Karpas-422 (cell line): ENCODE measurements around the gene LDAF1. TPM values are rescaled to one million over a fixed set of nuclear protein-coding genes. Genes with fewer than 3 reads are reported as not detected.
"Not testable (repeated sequence)": the region's sequence is repeated elsewhere in the genome, so short reads cannot be mapped to it uniquely, and the experiment has no call there.

Experiments used
- DNase-seq: peaks from one replicate; pipeline ENCODE4 v3.0.0-alpha.2; 2015
- H2AFZ ChIP-seq: fragments of 200-600 bp; sonication (generic); 2 replicates; pipeline ENCODE4 v1.6.1; 2014; ENCODE audit warnings: antibody characterized with exemption, low read length, mixed read lengths
- H3K27ac ChIP-seq: fragments of 200-600 bp; sonication (generic); 2 replicates; pipeline ENCODE4 v1.5.1; 2014; ENCODE audit warnings: mild to moderate bottlenecking, low read length, moderate library complexity
- H3K27me3 ChIP-seq: fragments of 200-600 bp; sonication (generic); 2 replicates; pipeline ENCODE4 v1.6.1; 2014; ENCODE audit warnings: low read length, mixed read lengths
- H3K36me3 ChIP-seq: fragments of 200-600 bp; sonication (generic); 2 replicates; pipeline ENCODE4 v1.6.1; 2014; ENCODE audit warnings: low read length, mixed read lengths; ENCODE audit not compliant: insufficient read depth
- H3K4me1 ChIP-seq: fragments of 200-600 bp; sonication (generic); 2 replicates; pipeline ENCODE4 v1.6.1; 2014; ENCODE audit warnings: mild to moderate bottlenecking, low read length, mixed read lengths
- H3K4me2 ChIP-seq: fragments of 200-600 bp; sonication (generic); 2 replicates; pipeline ENCODE4 v1.6.1; 2014; ENCODE audit warnings: low read length, low read depth, mild to moderate bottlenecking; ENCODE audit not compliant: poor library complexity, severe bottlenecking
- H3K4me3 ChIP-seq: fragments of 200-600 bp; sonication (generic); 2 replicates; pipeline ENCODE4 v1.5.1; 2014; ENCODE audit warnings: mild to moderate bottlenecking, antibody characterized with exemption, low read length, mixed read lengths
- H3K79me2 ChIP-seq: fragments of 200-600 bp; sonication (generic); 2 replicates; pipeline ENCODE4 v1.6.1; 2014; ENCODE audit warnings: mild to moderate bottlenecking, low read length, mixed read lengths
- H3K9ac ChIP-seq: fragments of 200-600 bp; sonication (generic); 2 replicates; pipeline ENCODE4 v1.6.0; 2014; ENCODE audit warnings: low read length
- H3K9me2 ChIP-seq: fragments of 200-600 bp; sonication (generic), shearing (Covaris generic); replicated peaks from 2 replicates; pipeline ENCODE4 v1.6.0; 2014; ENCODE audit warnings: mild to moderate bottlenecking, low read length, moderate library complexity; ENCODE audit not compliant: insufficient read depth
- H3K9me3 ChIP-seq: fragments of 300-700, 200-600 bp; sonication (generic); 2 replicates; pipeline ENCODE4 v1.6.1; 2014; ENCODE audit warnings: low read length, mixed read lengths
- H4K20me1 ChIP-seq: fragments of 200-600 bp; sonication (generic); 2 replicates; pipeline ENCODE4 v1.6.1; 2014; ENCODE audit warnings: mild to moderate bottlenecking, antibody characterized with exemption, low read length, low read depth; ENCODE audit not compliant: insufficient read depth
- total RNA-seq: library from RNA; depleted of rRNA; stranded (reverse); fragments of >200 nt; shearing (Covaris generic); gene quantifications from 2 replicates; pipeline ENCODE4 v1.2.3, GENCODE V29; 2014; ENCODE audit warnings: low replicate concordance

The LDAF1 gene
- total RNA-seq, 1 experiment from 2014 or later = 48.3 TPM

DNA sequence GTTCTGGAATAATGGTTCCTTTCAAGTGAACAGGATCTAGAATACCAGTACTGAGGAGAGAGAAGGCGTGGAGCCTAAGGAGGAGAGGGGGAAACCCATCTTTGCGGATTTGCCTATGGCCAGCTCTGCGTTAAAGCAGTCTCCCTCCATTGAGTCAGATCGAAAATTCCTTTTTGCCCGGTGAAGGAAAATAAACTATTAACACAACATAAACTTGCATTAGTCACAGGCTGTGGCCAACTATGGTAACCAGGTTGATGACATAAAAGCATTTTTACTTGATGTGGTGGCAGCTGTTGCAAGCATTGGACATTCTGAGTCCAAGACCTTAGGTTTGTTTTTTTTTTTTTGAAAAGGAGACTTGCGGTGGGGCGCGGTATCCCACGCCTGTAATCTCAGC, 8.9 kb downstream of the LDAF1 start:
- H3K36me3 ChIP-seq = peaks cover 35% of the 10 kb centered on the region
- H3K9me3 ChIP-seq = no peaks in the 10 kb centered on the region

DNA sequence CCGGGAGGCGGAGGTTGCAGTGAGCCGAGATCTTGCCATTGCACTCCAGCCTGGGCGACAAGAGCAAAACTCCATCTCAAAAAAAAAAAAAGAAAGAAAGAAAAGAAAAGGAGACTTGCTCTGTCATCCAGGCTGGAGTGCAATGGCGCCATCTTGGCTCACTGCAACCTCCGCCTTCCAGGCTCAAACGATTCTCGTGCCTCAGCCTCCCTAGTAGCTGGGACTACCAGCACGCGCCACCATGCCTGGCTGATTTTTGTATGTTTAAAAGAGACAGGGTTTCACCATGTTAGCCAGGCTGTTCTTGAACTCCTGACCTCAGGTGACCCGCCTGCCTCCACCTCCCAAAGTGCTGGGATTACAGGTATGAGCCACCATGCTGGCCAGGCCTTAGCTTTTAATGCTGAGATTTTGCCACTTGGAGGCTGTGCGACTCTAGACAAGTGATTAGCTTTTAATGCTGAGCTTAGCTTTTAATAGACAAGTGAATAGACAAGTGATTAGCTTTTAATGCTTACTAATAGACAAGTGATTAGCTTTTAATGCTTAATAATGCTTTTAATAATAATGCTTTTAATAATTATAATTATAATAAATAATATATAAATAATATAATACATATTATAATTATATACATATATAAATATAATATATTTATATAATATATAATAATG, 9.6 kb downstream of the LDAF1 start:
- Histone ChIP-seq H3K9ac (no peak overlapping the region), H4K20me1 (no peaks in the 10 kb centered on the region), H3K4me2 (no peak overlapping the region), H3K36me3 (peaks cover 34% of the 10 kb centered on the region), H3K27ac (no peak overlapping the region), H3K4me3 (no peak overlapping the region), H2AFZ (no peak overlapping the region), H3K9me2 (no peaks in the 10 kb centered on the region), H3K79me2 (0 out of 2 replicates have a peak, but pooled peaks cover 10% of the 10 kb centered on the region), H3K9me3 (no peaks in the 10 kb centered on the region), H3K27me3 (no peaks in the 10 kb centered on the region), H3K4me1 (no peaks in the 10 kb centered on the region)
- no peak for DNase-seq

More for the DNA sequence above, 8.9 kb downstream of the LDAF1 start:
- Histone ChIP-seq H3K4me3 (no peak overlapping the region), H3K4me1 (no peaks in the 10 kb centered on the region), H3K27me3 (no peaks in the 10 kb centered on the region), H4K20me1 (no peaks in the 10 kb centered on the region), H3K79me2 (0 out of 2 replicates have a peak, but pooled peaks cover 10% of the 10 kb centered on the region), H3K27ac (no peak overlapping the region), H2AFZ (no peak overlapping the region), H3K4me2 (no peak overlapping the region), H3K9me2 (no peaks in the 10 kb centered on the region), H3K9ac (no peak overlapping the region)
- no peak for DNase-seq

DNA sequence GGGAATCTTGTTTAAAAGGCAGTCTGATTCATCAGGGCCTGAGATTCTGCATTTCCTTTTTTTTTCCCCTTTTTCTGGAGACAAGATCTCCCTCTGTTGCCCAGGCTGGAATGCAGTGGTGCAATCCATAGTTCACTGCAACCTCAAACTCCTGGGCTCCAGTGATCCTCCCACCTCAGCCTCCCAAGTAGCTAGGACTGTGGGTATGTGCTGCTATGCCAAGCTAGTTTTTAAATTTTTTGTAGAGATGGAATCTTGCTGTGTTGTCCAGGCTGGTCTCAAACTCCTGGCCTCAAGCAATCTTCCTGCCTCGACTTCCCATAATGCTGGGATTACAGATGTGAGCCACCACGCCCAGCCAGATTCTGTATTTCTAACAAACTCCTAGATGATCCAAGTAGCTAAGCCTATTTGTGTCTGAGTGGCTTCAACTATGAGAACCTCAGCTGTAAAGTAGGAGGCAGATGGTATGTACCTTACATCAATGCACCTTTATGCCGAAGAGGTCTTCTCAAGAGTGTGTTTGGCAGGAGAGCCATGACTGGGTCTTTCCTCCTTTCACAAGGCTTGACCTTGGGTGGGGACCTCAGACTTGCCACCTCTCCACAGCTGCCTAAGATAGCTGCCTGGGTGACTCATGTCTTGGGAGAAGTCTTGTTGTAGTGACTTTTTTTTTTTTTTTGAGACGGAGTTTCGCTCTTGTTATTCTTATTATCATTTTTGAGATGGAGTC, 10.9 kb downstream of the LDAF1 start:
- no peaks in the 10 kb centered on the region for H3K4me1 ChIP-seq
- no peaks in the 10 kb centered on the region for H4K20me1 ChIP-seq
- H3K9ac ChIP-seq = no peak overlapping the region
- H2AFZ ChIP-seq = no peak overlapping the region
- H3K27me3 ChIP-seq = no peaks in the 10 kb centered on the region
- H3K9me3 ChIP-seq = no peaks in the 10 kb centered on the region
- H3K79me2 ChIP-seq = 0 out of 2 replicates have a peak, but pooled peaks cover 8% of the 10 kb centered on the region
- H3K36me3 ChIP-seq = peaks cover 36% of the 10 kb centered on the region
- no peaks in the 10 kb centered on the region for H3K9me2 ChIP-seq
- no peak overlapping the region for H3K4me3 ChIP-seq
- H3K27ac ChIP-seq = no peak overlapping the region
- no peak overlapping the region for H3K4me2 ChIP-seq
- DNase-seq = no peak

DNA sequence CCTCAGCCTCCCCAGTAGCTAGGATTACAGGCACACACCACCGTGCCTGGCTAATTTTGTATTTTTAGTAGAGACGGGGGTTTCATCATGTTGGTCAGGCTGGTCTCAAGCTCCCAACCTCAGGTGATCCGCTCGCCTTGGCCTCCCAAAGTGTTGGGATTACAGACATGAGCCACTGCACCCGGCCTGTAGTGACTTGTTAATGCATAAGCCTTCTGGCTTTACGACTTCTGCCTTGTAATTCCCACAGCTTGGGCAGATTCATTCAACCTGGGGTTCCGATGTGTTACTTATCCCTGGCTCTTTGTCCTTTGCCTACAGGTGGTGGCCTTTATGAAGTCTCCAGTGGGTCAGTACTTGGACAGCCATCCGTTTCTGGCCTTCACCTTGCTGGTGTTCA, 11.6 kb downstream of the LDAF1 start:
- H3K36me3 ChIP-seq = peaks cover 37% of the 10 kb centered on the region
- not testable (repeated sequence) for H3K9ac ChIP-seq, H3K4me1 ChIP-seq, H3K79me2 ChIP-seq, H3K27ac ChIP-seq, H3K4me3 ChIP-seq, H4K20me1 ChIP-seq, DNase-seq, H3K9me2 ChIP-seq, H3K4me2 ChIP-seq, H3K27me3 ChIP-seq, H2AFZ ChIP-seq, H3K9me3 ChIP-seq

DNA sequence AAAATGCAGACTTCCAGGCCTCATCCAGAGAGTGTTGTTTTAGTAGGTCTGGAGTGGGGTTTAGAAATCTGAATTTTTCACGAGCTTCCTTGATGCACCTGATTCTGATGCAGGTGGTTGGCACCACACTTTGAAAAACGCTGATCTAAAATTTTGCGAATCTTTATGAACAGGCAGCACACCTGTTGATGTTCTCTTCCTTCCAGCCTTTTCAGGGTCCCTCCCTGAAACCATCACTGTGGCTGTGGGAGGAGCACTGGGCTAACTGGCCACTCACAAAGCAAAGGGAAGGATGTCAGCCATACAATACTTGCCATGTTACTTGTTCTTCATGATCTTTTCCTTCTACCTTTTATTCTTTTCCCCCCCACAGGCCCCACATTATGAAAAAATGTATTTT, 14.2 kb downstream of the LDAF1 start:
- Histone ChIP-seq H3K4me2 (no peak overlapping the region), H3K9ac (no peak overlapping the region), H3K9me3 (no peaks in the 10 kb centered on the region), H2AFZ (no peak overlapping the region), H3K4me1 (no peaks in the 10 kb centered on the region), H3K79me2 (0 out of 2 replicates have a peak, but pooled peaks cover 6% of the 10 kb centered on the region), H3K4me3 (no peak overlapping the region), H3K27ac (no peak overlapping the region), H4K20me1 (no peaks in the 10 kb centered on the region), H3K27me3 (no peaks in the 10 kb centered on the region), H3K36me3 (peaks cover 51% of the 10 kb centered on the region), H3K9me2 (no peaks in the 10 kb centered on the region)
- no peak for DNase-seq

DNA sequence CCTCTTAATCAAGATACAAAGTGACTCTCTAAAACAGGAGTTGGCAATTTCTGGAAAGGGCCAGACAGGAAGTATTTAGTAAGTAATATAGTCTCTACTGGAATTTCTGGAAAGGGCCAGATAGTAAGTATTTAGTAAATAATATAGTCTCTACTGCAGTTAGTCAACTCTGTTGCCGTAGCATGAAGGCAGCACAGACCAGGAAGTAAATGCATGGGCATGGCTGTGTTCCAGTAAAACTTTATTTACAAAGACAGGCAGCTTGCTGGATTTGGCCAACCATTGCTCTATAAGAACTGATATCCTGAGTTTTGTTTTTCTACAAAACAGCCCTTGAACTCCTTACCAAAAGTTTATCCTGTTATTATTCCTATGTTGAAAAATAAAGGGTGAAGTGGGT, 16.9 kb downstream of the LDAF1 start:
- Histone ChIP-seq H3K9ac (no peak overlapping the region), H3K27ac (no peak overlapping the region), H4K20me1 (no peaks in the 10 kb centered on the region), H3K9me2 (no peaks in the 10 kb centered on the region), H3K27me3 (no peaks in the 10 kb centered on the region), H3K4me2 (no peak overlapping the region), H3K9me3 (no peaks in the 10 kb centered on the region), H2AFZ (no peak overlapping the region), H3K4me1 (no peaks in the 10 kb centered on the region), H3K79me2 (no peaks in the 10 kb centered on the region), H3K4me3 (no peak overlapping the region), H3K36me3 (peaks cover 72% of the 10 kb centered on the region)
- no peak for DNase-seq

DNA sequence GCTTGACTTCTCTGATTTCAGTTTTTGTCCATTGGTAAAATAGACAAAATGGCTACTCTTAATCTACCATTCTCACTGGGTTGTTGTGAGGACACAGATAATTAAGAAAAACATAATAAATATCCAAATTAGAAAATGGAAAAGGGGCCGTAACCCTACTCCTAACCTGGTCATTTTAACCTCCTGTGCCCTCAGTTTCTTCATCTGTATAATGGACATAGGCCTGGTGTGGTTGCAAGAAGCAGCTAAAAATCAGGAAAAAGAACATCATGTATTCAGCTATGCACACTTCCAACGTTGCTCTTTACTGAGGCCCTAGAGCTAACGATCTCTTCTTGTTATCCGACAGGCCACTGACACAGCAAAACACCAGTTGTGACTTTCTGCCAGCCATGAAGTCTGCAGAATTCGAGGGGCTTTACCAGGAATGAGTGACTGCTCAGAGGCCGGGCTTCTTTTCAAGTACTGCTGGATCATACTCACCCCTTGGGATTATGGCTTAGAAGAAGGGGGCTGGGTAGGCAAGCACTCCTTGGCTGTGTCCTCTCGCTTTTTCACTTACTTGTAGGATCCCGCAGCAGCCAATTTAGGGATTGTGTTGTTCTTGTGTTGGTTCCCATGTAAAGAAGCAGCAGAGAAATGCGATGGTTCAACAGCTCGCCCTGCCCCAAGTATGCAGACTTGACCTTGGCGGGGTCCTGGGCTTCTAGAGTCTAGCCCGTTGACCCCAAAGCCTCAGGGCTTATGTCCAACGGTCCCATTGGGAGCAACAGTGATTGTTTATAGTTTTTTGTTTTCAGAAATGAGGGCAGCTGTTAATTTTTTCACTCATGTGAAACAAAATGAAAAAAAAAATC, 20.9 kb downstream of the LDAF1 start:
- no peaks in the 10 kb centered on the region for H3K4me1 ChIP-seq
- H2AFZ ChIP-seq = no peak overlapping the region
- H3K9ac ChIP-seq = no peak overlapping the region
- H3K9me2 ChIP-seq = no peaks in the 10 kb centered on the region
- no peaks in the 10 kb centered on the region for H3K9me3 ChIP-seq
- no peak overlapping the region for H3K4me2 ChIP-seq
- H3K4me3 ChIP-seq = no peak overlapping the region
- peaks cover 70% of the 10 kb centered on the region for H3K36me3 ChIP-seq
- no peaks in the 10 kb centered on the region for H3K79me2 ChIP-seq
- no peaks in the 10 kb centered on the region for H4K20me1 ChIP-seq
- no peak overlapping the region for H3K27ac ChIP-seq
- no peak for DNase-seq
- no peaks in the 10 kb centered on the region for H3K27me3 ChIP-seq

DNA sequence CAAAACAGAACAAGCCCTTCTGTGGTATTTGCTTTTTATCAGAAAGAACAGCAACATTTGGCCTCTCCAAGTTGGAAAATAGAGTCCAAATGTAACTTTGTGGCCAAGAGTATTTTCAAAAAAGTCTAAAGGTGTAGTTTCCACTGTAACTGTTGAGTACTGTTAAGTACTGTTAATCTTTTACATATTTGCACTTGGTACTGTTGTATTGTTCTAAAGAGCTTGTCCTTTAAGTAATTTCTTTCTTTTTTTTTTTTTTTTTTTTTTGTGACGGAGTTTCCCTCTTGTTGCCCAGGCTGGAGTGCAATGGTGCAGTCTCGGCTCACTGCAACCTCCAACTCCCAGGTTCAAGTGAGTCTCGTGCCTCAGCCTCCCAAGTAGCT, 21.5 kb downstream of the LDAF1 start:
- no peak overlapping the region for H3K27ac ChIP-seq
- H3K4me1 ChIP-seq = no peaks in the 10 kb centered on the region
- no peak overlapping the region for H2AFZ ChIP-seq
- H3K4me3 ChIP-seq = no peak overlapping the region
- H3K9ac ChIP-seq = no peak overlapping the region
- no peak for DNase-seq
- H3K4me2 ChIP-seq = no peak overlapping the region
- no peaks in the 10 kb centered on the region for H4K20me1 ChIP-seq
- peaks cover 64% of the 10 kb centered on the region for H3K36me3 ChIP-seq
- no peaks in the 10 kb centered on the region for H3K9me2 ChIP-seq
- no peaks in the 10 kb centered on the region for H3K79me2 ChIP-seq
- no peaks in the 10 kb centered on the region for H3K27me3 ChIP-seq
- H3K9me3 ChIP-seq = no peaks in the 10 kb centered on the region
